T-helper 1 cell treated with Interleukin-12 subunit alpha and Interleukin-12 subunit beta and Interleukin-4 antibody, amounts not matched to agents 30 ng/mL and 1 ng/mL, for 36 hours (primary cell): ENCODE results near the gene TIE1. TPM values are rescaled to one million over a fixed set of nuclear protein-coding genes. Genes with fewer than 3 reads are reported as not detected.

Experiments
- intact Hi-C: fragments of 100-400 bp; cut with micrococcal nuclease; formaldehyde crosslinking; loops from one replicate; pipeline ENCODE4 v1.15.1; 2024
- total RNA-seq: library from RNA; stranded (reverse); gene quantifications from 2 replicates; pipeline ENCODE4 v1.2.3, GENCODE V29; 2022

The TIE1 gene
- total RNA-seq, 1 donor from 2014 or later: 0.25 TPM

DNA sequence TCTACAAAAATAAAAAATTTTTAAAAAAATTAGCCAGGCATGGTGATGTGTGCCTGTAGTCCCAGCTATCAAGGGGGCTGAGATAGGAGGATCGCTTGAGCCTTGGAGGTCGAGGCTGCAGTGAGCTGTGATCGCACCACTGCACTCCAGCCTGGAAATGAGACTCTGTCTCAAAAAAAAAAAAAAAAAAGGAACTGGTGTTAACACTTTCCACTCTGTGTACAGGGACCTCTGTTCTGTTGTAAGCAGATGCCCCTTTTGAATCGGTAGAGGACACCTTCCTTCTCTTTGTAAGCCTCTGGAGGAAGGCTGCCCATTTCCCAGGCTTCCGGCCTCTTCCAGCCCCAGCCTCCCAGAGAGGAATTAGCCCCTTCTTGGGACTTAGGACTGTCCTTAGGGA is 8.1 kb upstream of the TIE1 start:
- intact Hi-C loops: no loop called here

DNA sequence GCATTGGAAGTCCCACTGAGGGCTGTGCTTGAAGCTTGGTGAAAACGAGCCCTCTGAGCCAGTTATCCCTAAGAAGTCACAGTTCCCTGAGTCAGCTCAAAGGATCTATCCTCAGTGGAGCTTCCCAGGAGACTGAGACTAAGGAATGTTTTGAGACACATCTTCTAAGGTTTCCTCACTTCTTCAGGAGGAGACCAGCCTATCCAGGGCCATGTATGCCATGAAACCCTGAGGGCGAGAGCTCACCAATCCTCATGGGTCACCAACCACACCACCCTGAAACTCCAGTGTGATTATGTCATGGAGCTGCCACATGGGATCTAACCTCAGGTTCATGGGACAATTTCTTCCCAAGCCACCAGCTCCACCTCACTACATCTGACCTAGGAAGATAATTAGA is 7.6 kb upstream of the TIE1 start:
- intact Hi-C loops: no loop called here

DNA sequence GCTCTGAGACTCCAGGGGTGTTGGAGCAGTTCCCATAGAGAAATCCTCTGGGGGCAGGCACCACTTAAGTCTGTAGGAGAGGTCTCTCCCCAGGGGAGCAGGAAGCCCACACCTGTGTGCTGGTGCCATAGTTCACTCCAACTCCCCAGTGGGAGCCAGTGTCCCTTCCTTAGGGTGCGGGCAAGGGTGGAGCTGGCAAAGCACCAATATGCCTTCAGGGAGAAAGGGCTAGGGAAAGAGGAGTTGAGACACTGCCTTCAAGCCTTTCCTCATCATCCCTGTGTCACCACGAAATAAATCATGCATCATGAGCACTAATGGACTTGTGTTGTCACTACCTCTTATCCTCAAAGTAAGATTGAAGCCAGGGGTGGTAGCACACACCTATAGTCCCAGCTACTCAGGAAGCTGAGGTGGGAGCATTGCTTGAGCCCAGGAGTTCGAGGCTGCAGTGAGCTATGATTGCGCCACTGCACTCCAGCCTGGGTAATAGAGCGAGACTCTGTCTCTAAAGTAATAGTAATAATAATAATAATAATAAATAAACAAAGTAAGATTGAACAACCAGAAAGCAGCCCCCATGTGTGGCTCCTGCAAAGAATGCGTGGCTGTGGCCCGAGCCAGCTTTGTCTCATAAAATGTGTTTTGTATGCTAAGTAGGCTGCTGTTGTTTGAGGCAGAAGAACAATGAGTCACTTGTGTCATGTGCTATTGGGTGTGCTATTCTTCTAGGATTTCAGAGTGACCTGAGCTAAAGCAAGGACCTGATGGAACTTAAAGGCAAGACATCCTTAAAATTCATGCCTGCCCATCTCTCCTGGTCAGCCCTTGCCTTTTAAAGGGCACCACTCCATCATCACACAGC is 6.7 kb upstream of the TIE1 start:
- intact Hi-C loops: loop anchor here (2.0 kb wide), 1 partner anchor 19 kb away; no protein-coding TSS in a partner anchor

DNA sequence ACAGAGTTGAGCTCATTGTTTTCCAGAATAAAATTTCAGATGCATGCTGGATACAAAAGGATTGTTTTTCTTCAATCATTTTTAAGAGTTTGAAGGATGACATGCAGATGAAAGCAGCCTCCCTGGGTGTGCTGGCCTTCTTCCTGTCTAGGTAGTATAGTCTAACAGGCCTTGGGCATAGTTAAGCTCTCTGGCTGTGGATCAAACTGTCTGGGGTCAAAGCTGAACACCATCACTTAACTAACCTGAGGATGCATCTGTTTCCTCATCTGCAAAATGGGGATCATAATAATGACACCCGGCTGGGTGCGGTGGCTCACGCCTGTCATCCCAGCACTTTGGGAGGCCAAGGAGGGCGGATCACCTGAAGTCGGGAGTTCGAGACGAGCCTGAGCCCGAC is 6.0 kb upstream of the TIE1 start:
- intact Hi-C loops: loop anchor here (2.0 to 5.0 kb wide), 2 partner anchors 20 to 67 kb away; no protein-coding TSS in a partner anchor

DNA sequence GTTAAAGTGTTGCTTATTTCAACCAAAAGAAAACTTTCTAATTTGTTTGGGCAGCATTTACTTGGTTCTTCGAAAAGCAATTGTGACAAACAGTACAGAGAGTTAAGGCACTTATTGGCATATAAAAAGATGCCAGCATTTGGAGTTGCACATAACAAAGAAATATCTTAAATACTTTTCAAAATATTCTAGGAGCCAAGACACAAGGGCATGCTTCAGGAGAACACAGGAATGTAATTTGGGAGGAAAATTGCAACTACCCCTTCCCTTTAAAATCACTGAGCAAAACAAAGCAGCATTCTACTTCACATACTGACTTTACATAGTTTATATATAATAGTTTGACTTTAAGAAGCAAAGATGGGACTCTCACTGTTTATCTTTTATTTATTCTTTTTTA is 4.6 kb upstream of the TIE1 start:
- intact Hi-C loops: loop anchor here (5.0 kb wide), 1 partner anchor 69 kb away; no protein-coding TSS in a partner anchor

DNA sequence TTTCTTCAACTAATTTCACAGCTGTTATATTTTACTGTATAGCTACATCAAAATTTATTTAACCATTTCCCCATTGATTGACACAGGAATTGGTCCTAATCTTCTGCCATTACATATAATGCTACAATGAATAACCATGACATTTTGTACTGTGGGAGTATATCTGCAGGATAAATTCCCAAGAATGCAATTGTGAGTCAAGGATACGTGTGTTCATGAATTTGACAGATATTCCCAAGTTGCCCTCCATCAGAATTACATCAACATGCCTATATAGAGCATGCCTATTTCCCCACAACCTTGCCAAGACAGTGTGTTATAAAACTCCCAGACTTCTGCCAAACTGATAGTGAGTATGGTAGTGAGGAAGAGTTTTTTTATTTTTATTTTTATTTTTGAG is 2.7 kb upstream of the TIE1 start:
- intact Hi-C loops: loop anchor here (5.0 kb wide), 1 partner anchor 71 kb away; no protein-coding TSS in a partner anchor

DNA sequence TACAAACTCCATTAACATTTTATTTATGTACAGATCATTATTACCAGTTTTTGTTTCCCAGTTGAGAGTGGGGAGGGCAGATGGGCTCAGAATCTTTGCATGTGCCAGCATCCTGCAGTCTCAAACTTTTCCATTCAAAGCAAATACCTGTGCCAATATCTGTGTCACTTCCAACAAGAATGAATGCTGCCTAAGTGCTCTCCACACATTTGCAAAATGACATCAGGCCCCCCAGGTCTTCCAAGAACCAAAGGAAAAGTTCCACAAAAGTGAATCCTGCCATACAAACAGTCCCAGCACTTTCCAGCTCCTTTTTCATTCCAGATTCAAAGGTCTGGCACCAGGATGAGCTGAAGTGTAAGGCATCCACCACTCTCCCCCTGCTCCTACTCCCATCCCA is 1.7 kb upstream of the TIE1 start:
- intact Hi-C loops: loop anchor here (5.0 kb wide), 1 partner anchor 72 kb away; no protein-coding TSS in a partner anchor

DNA sequence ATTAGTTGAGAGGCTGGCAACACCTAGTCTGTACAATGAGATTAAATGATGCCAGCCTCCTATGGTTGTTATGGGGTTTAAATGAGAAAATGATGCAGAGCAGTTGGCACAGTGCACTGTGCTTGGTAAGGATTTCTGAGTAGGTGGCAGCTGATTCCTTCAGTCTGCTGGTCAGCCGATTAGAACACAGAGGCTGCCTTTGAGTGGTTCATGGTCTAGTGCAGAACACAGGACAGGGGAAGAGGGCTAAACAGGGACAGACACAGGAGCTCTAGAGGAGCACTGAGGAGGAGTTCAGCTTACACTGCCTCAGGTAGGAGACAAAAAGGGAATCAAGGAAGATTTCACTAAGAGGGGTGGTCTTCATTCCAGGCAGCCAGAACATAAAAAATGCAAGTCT is 1.4 kb downstream of the TIE1 start:
- intact Hi-C loops: no loop called here

DNA sequence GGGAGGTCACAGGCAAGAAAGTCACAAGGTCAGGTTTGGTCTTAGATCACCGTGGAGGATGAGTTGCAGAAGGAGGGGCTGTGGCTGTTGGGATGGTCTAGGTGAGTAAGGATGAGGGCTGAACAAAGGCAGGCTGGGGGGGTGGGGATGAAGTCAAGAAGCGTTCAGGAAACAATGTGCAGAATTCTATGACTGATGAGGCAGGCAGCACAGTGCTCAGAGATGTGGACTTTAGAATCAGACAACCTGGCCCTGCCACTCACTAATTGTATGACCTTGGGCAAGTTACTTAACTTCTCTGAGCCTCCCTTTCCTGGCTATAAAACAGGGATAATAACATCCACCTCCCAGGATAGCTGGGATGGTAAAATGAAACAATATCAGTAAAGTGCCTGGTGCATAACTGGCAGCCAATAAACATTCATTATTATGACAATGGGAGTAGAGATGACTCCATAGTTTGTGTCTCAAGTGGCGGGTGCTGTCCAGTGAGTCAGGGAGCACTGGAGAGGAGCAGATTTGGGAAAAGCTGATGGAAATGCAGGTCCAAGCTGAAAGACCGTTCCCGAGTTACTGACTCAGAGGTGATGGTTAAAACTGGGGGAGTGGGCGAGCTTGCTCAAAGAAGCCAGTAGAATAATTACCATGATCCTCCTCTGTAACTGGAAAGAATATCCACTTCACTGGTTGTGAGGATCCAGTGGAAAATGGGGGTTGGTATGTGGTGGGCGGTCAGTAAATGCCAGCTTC is 2.1 kb downstream of the TIE1 start:
- intact Hi-C loops: no loop called here

DNA sequence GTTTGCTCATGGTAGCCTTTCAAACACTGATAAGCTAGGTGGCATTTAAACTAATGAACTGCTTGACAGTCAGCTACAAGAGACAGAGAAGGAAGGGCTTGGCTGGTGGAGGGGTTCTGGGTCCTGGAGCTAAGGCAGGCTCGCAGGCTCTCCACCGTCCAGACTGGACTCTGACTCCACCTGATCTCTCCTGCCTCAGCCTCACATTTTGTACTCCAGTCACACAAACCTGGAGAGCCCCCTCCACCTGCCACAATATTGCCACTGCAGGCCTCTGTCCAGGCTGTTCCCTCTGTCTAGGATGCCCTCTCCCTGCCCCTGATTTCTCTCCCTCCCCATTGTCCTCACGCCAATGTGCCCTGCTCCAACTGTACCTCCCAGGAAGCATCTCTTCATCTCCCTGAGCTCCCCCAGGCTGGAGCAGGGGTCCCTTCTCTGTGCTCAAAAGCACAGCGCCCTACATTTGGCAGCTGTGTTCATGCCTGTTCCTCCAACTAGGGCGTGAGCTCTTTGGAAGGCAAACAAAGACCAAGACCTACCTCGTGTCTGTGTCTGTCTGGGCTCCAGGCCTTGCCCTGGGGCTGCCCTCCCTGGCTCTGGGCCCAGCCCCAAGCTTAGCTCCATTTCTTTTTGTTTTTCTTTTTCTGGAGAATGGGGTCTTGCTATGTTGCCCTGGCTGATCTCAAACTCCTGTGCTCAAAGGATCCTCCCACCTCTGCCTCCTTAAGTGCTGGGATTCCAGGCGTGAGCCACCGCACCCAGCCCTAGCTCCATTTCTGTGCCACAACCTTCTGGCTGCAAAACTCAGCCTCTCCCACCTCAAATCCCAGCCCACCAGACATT is 2.9 kb downstream of the TIE1 start:
- intact Hi-C loops: no loop called here

DNA sequence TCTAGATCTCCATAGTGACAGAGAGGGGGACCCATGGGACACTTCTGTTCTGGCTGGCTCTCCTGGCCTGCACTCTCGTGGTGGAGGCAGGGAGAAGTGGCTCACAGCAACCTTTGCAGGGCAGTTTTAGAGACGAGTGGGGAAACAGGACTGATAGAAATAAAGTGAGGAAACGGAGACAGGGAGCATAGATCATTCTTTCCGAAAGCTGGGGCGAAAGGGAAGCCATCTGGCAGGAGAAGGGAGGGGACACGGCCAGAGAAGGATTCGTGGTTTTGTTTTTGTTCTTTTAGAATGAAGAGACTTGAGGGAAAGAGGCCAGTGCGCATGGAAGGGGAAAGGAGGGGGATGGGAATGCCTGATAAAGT is 3.5 kb downstream of the TIE1 start:
- intact Hi-C loops: no loop called here

DNA sequence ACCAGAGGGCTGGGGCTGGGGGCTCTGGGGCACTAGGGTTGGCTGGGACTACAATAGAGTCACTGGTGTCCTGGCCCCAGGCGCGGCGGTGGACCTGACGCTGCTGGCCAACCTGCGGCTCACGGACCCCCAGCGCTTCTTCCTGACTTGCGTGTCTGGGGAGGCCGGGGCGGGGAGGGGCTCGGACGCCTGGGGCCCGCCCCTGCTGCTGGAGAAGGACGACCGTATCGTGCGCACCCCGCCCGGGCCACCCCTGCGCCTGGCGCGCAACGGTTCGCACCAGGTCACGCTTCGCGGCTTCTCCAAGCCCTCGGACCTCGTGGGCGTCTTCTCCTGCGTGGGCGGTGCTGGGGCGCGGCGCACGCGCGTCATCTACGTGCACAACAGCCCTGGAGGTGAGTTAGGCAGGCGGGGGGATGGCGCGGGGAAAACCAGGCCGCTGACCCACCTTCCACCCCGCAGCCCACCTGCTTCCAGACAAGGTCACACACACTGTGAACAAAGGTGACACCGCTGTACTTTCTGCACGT is 4.1 kb downstream of the TIE1 start:
- intact Hi-C loops: no loop called here

DNA sequence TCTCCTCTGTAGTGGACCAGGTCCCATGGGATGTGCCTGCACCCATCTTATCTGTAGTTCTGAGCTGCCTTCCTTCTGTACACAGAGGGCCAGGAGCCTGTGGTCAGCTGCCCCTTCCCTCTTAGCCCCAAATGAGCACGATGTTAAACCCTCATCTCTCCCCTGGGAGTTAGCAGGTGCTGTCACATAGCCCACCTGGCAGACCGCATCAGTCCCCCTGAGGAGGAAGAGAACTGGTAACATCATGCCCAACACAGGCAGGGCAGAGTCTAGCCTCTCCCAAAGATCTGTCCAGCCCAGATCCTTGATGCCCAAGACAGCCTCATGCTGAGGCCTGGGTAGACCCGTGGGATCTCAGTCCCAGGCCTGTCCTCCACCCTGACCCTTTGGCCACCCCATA is 4.7 kb downstream of the TIE1 start:
- intact Hi-C loops: no loop called here

DNA sequence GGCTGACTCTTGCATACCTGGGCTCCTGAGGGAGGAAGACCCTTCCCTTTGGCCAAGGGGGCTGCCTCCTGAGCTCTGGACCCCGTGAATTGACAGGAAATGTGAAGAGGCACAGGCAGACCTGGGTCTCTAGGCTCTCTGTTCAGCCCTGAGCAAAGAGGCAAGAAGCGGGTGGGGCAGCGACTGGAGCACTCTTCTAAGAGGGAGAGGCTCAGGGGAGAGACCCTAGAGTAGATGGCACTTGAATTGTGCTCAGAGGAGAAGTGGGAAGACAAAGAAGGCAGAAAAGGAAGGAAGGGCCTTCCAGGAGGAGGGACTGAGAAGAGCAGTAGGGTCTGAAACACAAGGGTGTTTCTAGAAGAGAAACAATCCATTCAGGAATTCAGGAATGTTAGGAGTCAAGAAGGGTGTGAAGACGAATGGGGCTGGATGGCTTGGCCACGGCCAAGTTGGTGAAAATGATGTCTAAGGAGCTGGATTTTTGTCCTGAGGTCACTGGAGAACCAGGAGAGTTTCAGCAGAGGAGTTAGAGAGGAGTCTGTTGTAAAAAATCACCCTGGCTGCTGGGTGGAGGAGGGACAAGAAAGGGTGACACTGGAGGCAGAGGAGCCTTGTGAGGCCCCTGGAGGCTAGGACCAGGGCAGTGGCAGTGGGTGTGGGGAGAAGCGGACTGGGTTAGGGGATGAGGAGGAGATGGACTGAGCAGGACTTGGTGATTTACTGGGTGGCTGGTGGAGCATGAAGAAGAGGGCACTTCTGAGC is 5.3 kb downstream of the TIE1 start:
- intact Hi-C loops: no loop called here

DNA sequence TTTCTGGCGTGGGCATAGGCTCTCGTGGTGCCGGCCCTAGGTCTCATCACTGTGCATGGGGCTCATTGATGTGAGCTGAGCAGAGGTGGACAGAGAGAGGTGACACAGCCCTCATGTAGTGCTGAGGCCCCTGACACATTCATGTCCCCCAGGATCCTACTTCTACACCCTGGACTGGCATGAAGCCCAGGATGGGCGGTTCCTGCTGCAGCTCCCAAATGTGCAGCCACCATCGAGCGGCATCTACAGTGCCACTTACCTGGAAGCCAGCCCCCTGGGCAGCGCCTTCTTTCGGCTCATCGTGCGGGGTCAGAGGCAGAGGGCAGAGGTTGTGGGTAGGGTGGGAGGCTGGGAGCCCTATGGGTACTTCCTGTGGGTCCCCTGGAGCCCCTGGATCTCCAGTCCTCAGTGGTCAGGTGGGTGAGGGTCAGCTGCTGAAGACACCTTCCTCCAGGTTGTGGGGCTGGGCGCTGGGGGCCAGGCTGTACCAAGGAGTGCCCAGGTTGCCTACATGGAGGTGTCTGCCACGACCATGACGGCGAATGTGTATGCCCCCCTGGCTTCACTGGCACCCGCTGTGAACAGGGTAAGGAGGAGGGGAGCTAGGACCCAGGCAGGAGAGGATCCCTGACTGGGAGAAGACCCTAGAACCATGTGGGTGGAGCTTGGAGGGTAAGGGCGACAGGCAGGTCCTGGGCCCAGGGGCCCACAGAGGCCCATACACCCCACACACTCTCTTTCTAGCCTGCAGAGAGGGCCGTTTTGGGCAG is 6.1 kb downstream of the TIE1 start:
- intact Hi-C loops: no loop called here

DNA sequence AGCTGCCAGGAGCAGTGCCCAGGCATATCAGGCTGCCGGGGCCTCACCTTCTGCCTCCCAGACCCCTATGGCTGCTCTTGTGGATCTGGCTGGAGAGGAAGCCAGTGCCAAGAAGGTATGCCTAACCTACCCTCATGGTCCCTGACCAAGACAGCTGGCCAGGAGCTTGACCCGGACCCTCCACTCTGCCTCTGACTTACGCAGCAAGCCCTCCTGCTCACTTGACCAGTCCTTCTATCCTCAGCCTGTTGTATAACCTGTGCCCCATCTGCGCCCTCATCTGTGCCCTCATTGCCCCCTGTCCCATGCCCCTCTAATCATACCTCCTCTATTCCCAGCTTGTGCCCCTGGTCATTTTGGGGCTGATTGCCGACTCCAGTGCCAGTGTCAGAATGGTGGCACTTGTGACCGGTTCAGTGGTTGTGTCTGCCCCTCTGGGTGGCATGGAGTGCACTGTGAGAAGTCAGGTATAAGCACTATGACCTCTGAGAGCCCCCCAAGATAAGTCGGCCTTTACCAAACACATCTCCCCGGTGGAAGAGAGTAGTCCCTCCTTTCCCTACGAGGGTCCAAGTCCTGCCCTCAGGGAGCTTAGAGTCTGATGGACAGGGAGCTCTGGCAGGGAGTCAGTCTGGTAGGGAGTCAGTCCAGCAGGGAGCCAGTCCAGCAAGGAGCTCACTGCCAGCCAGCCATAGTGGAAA is 6.8 kb downstream of the TIE1 start:
- intact Hi-C loops: no loop called here

DNA sequence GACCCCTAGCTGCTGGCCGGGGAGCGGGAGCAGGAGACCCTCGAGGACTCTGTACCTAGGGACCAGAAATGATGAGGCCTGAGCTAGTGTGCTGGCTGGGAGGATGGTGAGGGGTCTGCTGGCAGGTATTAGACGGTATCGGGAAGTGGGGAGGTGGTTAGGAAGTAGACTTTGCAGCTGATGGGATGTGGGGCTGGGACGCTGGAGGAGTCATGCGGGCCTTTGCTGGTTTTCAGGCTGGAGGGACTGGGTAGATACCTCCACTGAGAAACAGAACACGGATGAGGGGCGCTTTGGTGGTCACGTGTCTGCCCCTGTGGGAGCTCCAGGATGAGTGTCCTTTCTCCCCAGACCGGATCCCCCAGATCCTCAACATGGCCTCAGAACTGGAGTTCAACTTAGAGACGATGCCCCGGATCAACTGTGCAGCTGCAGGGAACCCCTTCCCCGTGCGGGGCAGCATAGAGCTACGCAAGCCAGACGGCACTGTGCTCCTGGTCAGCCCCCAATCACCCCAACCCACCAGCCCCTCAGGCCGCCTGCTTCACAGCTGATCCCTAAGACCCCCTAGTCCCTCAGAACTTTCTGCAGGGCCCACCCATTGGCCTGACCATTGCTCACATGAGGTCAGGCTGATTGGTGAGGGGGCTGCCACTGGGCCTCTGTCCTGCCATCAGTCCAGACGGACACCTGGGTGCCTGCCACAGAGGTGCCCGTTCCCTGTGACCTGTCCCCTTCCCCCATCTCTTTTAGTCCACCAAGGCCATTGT is 8.0 kb downstream of the TIE1 start:
- intact Hi-C loops: no loop called here

DNA sequence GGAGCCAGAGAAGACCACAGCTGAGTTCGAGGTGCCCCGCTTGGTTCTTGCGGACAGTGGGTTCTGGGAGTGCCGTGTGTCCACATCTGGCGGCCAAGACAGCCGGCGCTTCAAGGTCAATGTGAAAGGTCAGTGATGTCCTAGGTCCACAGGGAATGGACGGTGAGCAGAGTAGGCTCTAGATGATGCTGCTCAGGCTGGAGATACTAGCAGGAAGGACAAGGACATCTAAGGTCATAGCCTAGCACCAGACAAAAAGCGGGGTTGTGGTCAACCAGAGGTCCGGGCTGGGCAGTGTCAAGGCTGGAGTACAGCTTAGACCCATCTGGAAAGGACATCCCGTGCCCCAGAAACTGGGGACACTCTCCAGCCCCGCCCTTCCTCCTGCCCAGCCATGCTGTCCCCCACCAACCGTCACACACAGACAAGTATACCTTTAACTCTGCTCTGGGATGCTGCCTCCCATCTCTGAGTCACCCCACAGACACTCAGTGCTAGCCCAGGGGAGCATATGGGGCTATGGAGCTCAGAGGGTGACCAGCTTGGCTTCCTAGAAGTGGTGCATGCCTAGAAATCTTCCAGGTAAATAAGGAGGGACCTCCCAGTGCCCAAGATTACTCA is 8.7 kb downstream of the TIE1 start:
- intact Hi-C loops: no loop called here
